NCI-H345 treated with DMSO at 0.1 percent for 48 hours (cell line): ENCODE results near the gene STKLD1.
"Not testable (repeated sequence)": the region's sequence is repeated elsewhere in the genome, so short reads cannot be mapped to it uniquely, and the experiment has no call there.

Experiments
- DNase-seq: peaks from one replicate; lab custom pipeline; 2025; ENCODE audit not compliant: unreplicated experiment; lab: John Stamatoyannopoulos, UW

STKLD1 gene

GRCh38 chr9:133436681-133437080 lies 60.5 kb downstream of the STKLD1 start:
- no peak for DNase-seq

GRCh38 chr9:133437753-133438531 lies 61.8 kb downstream of the STKLD1 start:
- DNase-seq = no peak

- no peak for DNase-seq
These were observed 63.2 kb downstream of the STKLD1 start for GRCh38 chr9:133439337-133439736.

- DNase-seq = no peak
These were observed 64.7 kb downstream of the STKLD1 start for GRCh38 chr9:133440874-133441273.

DNA sequence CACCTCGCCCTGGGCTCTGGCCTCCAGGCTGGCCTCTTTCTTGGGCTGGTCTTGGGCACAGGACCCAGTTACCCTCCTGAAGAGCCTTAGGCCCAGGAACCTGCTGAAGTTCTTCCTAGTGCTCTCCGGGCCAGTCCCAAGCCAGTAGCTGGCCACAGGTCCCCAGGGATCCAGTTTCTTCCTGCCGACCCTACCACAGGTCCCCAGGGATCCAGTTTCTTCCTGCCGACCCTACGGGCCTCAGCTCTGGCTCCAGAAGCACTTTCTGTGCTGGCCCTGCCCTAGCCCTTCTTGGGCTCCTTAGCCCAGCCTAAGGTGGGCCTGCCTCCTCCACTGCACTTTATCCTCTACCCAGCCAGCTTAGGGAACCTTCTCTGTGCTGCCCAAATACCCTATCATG lies 65.4 kb downstream of the STKLD1 start:
- DNase-seq = no peak

- no peak for DNase-seq
These were observed 67.1 kb downstream of the STKLD1 start for GRCh38 chr9:133443248-133443647.

DNA sequence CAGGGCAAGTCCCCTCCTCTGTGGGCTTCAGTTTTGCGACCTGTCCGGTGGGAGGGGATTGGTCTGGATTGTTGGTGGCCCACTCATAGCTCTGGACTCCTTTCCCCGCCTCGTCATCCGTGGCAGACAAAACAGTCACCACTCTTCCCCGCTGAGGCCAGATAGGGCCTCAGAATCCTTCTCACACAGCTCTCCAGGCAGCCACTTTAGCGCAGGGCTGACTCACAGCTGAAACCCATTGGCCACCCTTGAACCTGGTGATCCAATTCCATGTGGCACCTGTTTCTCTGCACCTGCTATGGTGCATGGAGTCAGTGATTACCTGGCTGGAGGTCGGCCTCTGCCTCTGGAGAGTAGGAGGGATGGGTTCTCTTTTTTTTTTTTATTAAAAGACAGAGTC lies 67.8 kb downstream of the STKLD1 start:
- peak; percentile 52 for DNase-seq

DNA sequence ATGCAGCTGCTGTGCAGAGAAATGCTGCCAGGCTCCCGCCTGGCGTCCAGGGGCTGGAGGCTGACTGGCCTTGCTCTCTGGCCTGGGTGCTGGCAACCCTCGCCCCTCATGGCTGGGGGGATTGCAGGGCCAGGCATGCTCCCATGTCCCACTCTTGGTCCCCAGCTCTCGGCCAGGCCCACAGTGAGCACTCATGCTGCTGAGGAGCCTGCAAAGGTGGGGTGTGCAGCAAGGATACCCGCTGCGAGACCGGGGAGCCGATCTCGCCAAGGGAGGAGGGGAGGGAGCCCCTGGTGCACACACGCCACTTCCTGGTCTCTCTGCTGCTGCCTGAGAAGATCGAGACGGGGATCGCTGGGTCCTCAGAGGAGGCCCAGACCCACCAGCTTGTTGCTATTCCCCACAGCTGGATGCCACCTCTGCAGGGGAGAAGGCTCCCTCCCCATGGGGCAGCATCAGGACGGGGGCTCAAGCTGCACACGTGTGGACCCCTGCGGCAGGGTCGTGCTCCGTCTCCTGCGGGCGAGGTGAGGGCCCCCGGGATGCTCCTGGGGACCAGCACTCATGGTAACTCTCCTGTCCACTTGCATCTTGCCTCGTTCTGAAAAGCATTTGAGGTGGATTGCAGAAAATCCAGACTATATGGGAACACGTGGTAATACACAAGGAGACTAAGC lies 69.3 kb downstream of the STKLD1 start:
- no peak for DNase-seq

DNA sequence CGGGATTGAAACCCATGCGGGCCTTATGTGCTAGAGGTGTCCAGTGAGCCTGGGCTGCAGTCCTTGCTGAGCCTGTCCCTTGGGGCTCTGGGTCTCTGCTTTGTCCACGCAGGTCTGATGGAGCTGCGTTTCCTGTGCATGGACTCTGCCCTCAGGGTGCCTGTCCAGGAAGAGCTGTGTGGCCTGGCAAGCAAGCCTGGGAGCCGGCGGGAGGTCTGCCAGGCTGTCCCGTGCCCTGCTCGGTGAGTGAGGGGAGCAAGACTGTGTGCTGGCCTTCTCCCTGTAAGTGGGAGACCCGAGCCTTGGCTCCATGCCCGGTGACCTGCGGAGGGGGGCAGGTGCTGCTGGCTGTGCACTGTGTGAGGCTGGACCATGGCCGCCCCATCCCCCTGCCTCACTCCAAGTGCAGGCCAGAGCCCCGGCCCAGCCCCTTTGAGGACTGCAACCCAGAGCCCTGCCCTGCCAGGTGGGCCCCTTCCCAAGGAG lies 72.4 kb downstream of the STKLD1 start:
- no peak for DNase-seq

DNA sequence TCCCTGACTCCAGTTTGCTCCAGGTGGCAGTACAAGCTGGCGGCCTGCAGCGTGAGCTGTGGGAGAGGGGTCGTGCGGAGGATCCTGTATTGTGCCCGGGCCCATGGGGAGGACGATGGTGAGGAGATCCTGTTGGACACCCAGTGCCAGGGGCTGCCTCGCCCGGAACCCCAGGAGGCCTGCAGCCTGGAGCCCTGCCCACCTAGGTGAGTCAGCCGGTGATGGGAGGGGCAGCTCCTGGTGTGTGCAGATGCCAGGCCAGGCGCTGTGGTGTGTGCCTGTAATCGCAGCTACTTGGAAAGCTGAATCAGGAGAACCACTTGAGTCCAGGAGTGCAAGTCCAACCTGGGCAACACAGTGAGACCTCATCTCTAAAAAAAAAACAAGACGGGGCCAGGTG lies 73.6 kb downstream of the STKLD1 start:
- DNase-seq = no peak

DNA sequence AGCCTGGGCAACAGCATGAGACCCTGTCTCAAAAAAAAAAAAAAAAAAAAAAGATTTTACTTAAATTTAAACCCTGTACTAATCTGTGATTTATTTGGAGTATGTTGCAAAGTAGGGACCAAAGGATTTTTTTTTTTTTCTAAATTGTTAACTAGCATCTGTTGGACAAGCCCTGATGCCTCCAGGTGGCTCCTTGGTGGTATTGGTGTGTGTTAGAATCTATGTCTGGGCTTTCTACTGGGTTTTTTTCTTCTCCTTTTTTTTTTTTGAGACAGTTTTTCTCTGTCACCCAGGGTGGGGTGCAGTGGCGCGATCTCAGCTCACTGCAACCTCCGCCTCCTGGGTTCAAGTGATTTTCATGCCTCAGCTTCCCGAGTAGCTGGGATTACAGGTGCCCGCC lies 75.7 kb downstream of the STKLD1 start:
- DNase-seq = not testable (repeated sequence)

DNA sequence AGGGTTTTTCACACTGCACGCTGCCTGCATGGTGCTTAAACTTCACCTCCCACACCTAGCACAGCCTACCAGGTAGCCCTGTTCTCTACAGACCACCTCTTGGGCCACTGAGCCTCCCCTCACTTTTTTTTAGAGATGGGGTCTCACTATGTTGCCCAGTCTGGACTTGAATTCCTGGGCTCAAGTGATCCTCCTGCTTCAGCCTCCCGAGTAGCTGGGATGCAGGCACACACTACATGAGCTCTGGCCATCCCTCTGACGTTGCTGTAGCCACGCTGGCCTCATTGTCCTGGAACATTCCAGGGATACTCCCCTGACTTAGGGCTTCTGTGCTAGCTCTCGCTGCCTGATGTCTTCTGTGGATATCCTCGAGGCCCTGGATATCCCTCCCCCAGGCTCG lies 76.4 kb downstream of the STKLD1 start:
- DNase-seq = no peak

DNA sequence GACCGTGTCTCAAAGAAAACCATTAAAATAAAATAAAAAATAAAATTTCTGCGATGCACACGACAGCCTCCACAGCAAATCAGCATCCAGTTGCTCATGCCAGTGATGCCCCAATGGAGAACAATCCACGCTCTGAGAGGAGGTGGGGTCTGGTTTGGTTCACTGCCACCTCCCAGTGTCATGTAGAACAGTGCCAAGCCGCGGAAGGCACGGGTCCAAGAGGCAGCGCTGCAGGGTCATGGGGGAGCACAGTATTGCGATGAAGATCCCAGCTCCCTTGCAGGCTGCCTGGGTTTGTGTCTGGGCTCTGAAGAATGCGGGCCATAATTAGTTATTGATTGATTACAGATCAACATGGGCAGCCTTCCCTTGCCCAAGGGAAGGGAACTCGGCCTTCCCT lies 77.5 kb downstream of the STKLD1 start:
- no peak for DNase-seq

DNA sequence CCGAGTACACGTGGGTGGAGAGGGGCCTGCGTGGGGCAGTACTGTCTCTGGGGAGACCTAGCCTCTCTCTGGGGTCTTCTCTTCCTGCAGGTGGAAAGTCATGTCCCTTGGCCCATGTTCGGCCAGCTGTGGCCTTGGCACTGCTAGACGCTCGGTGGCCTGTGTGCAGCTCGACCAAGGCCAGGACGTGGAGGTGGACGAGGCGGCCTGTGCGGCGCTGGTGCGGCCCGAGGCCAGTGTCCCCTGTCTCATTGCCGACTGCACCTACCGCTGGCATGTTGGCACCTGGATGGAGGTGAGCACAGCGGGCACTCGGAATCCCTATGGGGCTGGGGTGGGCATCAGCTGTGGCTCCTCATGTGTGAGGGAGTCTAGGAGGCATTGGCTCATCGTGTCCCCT lies 78.2 kb downstream of the STKLD1 start:
- no peak for DNase-seq

GRCh38 chr9:133454943-133455673 lies 78.9 kb downstream of the STKLD1 start:
- DNase-seq = no peak
